GM18498 (cell line): Measurements from ENCODE around the gene SLC26A2.

ENCODE experiments used
- ATAC-seq: cut with Tn5 transposase; IDR thresholded peaks from one replicate; pipeline ENCODE4 v1.9.1; 2021; ENCODE audit warnings: mild to moderate bottlenecking, moderate library complexity; ENCODE audit not compliant: unreplicated experiment

Gene SLC26A2

DNA sequence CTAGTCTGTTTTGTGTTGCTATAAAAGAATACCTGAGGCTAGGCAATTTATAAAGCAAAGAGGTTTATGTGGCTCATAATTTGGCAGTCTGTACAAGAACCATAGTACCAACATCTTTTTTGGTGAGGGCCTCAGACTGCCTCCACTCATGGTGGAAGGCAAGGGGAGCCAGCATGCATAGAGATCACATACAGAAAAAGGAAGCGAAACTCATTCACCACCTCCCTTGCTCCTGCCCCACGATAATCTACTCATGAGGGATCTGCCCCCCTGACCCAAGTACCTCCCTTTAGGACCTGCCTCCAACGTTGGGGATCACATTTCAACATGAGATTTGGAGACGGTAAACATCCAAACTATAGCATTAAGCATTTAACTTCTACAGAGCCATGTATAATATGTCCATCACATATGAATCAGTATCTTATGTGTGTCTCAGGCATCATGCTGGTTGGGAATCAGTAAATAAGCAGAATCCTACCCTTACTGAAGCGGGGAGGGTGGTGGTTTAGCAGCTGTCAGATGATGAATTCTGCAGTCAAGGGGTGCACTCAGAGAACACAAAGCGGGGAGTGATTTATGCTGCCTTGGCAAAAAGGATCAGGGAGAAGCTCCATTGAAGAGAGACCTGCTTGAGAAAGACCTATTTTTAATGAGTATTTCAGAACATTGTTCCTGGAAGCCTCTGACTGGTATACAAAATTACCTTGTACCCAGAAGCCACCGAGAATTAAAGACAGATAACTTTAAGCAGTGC lies 74.8 kb downstream of the SLC26A2 start:
- peak; percentile 97 for ATAC-seq

- no peak for ATAC-seq
Observed at GRCh38 chr5:150036513-150036912, 76.0 kb downstream of the SLC26A2 start.
